Measurements from ENCODE around the gene LY6G6F.

Gene LY6G6F

GRCh38 chr6:31740397-31741223 is 33.9 kb downstream of the LY6G6F start:
- peak; percentile 44 for DNase-seq

DNA sequence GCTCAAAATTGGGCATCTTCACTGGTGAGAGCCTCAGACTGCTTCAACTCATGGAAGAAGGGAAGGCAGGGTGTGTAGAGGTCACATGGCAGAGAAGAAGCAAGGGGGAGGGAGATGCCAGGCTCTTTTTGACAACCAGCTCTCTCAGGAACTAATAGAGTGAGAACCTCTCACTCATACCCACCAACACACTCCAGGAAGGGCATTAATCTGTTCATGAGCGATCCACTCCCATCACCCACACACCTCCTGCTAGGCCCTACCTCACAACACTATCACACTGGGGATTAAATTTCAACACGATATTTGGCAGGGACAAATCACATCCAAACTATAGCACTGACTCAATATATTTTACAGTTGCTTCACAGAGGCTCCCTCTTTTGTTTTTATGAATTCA is 35.1 kb downstream of the LY6G6F start:
- no peak for DNase-seq

- no peak for DNase-seq
Measured at GRCh38 chr6:31742894-31743293, 36.2 kb downstream of the LY6G6F start.

DNA sequence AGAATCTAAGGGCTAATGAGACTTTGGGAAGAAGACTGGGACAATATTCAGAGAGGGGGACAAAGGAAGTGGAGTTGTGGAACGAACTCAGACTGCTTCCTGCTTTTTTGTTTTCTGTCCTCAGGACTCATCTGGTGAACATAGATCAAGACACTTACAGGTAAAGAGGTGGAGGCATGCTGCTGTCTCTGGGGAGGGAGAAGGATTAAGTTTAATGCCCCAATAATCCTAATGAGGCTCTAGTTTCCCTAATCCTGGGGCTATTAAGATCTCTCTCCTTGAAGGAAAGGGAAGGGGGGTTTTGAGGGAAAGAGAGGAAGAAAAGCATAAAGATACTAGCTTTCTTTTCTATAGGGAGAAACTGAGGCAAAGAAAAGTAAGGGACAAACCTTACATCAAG is 37.8 kb downstream of the LY6G6F start:
- DNase-seq, result no peak

GRCh38 chr6:31749301-31750036 is 42.8 kb downstream of the LY6G6F start:
- DNase-seq, result no peak

DNA sequence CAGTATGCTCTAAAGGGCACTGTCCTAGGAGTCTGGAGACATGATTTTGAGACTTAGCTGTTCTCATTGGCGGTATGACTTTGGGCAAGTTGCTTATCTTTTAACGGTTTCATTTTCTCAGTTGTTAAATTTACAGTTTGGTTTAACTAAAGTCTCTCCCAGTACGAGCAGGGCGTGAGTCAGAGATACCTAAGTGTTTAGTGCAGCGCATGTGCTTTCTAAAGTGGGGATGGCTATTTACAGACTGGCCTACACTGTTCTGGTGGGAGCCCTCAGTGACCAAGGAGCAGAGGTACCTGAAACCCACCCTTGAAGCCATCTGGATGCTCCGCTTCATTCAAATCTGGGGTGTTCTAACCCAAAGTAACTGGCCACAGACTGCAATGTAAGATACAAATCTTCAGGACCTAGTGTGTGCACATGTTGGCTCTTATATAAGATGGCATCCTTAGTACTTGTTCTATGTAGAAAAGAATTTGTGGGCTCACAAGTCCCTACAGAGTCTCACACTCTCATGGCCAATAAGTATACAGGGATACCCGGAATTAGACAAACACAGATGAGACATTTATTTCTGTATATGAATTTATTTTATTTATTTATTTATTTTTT is 43.9 kb downstream of the LY6G6F start:
- no peak for DNase-seq

GRCh38 chr6:31752739-31753319 is 46.2 kb downstream of the LY6G6F start:
- DNase-seq, result no peak

DNA sequence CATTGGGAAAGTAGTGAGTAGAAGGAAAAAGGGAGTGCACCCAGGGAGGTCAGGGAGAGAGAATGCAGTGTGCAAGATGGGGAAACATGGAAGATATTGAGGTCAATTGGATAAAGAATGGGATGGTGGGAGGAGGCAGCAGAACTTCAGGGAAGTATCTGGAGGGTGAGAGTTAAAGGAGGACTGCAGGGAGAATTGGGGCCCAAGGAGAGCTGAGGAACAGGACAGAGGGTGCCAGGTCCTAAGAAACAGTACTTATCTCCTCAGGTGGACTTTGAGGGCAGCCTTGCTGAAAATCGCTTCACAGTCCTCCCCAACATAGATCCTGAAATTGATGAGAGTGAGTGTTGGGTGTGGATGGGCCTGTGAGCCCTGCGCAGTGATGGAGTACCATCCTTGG is 51.6 kb downstream of the LY6G6F start:
- no peak for DNase-seq

Data from activated CD4-positive, alpha-beta T cell treated with anti-CD3 and anti-CD28 coated beads, Interleukin-2, Interleukin-6, amounts not matched to agents 100 ng/mL and 50 ng/mL, durations not matched to agents 16 hours and 8 hours (primary cell).